GM21423 (cell line): Measurements from ENCODE around the gene PRPF19.

ENCODE experiments used
- ATAC-seq: cut with Tn5 transposase; IDR thresholded peaks from one replicate; pipeline ENCODE4 v1.9.1; 2021; ENCODE audit warnings: mild to moderate bottlenecking, moderate library complexity; ENCODE audit not compliant: unreplicated experiment

PRPF19 gene

DNA sequence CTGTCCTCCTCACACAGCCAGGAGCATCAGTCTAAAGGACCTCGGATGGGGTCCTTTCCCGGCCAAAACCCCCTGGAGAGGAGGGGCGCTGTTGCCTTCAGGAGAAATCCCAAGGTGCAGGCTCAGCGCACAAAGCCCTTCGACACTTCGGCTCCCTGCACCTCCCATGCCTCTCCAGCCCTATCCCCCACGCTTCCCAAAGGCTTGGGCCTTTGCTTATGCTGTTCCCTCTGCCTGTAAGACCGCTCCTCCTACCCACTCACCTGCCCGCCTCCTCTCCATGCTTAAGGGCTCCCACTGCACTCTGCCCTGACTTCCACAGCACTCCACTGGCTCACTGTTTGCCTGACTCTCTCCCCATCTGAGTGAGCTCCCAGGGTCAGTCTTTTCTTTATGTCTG, 32.1 kb upstream of the PRPF19 start:
- no peak for ATAC-seq

DNA sequence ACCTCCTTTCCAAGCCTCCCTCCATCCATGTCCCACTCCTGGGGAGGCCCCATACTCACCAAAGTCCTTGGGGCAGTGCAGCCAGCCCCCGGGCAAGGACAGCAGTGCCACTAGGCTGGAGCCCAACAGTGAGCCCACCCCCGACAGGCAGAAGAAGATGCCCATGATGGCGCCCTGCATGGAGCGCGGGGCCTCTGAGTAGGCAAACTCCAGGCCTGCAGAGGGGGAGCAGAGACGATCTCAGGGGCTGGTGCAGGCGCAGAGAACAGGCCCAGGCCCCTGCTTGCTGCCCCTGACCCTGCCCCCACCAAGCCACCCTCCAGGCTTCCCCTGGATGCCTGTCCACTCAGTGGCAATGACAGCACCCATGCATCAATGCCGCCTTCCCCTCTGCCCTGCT, 31.4 kb upstream of the PRPF19 start:
- ATAC-seq, result no peak

DNA sequence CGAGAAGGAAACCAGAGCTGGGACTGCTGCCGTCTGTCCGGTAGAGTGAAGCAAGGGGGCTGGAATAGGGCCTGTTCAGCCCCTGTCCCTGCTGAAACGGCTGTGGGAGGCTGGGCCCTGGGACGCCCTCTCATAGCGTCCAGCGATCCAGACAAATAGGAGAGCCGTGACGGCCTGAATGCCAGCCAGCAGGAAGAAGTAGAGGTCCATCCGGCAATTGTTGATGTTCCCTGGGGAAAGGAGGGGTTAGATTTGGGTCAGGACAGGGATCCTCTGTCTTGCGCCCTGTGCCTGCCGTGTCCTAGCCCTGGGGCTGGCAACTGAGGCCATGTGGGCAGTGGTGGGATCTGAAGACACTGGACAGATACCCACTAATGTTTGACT, 30.8 kb upstream of the PRPF19 start:
- ATAC-seq, result no peak

DNA sequence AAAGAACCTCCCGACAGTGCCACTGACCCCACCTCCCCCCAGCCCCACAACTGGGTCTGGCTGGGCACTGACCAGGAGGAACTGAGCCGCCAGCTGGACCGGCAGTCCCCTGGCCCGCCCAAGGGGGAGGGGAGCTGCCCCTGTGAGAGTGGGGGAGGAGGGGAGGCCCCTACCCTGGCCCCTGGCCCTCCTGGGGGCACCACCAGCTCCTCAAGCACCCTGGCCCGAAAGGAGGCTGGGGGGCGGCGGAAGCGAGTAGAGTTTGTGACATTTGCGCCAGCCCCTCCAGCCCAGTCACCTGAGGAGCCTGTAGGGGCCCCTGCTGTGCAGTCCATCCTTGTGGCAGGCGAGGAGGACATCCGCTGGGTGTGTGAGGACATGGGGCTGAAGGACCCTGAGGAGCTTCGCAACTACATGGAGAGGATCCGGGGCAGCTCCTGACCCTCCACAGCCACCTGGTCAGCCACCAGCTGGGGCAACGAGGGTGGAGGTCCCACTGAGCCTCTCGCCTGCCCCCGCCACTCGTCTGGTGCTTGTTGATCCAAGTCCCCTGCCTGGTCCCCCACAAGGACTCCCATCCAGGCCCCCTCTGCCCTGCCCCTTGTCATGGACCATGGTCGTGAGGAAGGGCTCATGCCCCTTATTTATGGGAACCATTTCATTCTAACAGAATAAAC, 30.2 kb upstream of the PRPF19 start:
- no peak for ATAC-seq

DNA sequence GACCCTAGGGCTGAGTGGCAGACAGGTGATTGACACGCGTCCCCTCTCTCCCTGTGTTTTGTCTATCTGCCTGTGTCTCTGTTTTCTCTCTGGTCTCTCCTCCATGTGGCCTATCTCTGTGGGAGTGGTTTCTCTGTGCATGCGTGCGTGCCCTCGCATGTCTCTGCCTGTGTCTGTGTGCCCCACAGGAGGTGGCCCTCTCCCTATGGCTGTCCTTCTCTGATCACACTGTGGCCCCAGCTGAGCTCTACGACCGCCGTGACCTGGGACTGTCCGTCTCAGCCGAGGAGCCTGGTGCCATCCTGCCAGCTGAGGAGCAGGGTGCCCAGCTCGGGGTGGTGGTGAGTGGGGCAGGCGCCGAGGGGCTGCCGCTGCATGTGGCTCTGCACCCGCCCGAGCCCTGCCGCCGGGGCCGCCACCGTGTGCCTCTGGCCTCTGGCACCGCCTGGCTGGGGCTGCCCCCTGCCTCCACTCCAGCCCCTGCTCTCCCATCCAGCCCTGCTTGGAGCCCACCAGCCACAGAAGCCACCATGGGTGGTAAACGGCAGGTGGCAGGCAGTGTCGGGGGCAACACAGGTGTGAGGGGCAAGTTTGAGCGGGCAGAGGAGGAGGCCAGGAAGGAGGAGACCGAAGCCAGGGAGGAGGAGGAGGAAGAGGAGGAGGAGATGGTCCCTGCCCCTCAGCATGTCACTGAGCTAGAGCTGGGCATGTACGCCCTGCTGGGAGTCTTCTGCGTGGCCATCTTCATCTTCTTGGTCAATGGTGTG, 29.5 kb upstream of the PRPF19 start:
- ATAC-seq, result no peak

DNA sequence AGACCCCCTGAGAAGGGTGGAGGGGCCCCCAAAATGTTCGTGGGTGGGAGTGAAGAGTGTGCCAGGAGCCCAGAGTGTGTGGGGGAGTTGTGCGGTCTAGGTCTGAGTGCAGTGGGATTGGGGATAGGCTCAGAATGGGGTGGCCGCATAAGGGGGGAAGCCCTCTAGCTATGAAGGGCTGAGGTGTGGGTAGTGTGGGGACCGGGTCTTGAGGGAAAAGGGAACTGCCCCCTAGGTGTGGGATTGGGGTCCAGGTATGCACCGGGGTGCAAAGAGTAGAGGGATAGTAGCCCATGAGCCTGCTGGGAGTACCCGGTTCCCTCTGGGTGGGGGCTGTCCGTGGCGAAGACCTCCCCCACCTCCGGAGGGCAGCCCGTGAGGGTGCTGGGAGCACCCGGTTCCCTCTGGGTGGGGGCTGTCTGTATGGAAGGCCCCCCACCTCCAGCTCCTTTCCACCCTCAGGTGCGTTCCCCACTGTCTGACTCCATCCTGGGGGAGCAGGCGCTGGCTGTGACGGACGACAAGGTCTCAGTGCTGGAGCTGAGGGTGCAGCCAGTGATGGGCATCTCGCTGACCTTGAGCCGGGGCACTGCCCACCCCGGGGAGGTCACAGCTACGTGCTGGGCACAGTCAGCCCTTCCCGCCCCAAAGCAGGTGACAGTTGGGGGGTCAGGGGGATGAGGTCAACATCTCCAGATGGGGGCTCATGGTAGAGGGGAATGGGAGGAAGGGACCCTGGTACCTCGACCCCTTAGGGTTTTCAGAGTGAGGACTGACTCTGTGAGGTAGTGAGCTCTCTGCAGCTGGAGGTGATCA, 28.6 kb upstream of the PRPF19 start:
- ATAC-seq, result no peak

DNA sequence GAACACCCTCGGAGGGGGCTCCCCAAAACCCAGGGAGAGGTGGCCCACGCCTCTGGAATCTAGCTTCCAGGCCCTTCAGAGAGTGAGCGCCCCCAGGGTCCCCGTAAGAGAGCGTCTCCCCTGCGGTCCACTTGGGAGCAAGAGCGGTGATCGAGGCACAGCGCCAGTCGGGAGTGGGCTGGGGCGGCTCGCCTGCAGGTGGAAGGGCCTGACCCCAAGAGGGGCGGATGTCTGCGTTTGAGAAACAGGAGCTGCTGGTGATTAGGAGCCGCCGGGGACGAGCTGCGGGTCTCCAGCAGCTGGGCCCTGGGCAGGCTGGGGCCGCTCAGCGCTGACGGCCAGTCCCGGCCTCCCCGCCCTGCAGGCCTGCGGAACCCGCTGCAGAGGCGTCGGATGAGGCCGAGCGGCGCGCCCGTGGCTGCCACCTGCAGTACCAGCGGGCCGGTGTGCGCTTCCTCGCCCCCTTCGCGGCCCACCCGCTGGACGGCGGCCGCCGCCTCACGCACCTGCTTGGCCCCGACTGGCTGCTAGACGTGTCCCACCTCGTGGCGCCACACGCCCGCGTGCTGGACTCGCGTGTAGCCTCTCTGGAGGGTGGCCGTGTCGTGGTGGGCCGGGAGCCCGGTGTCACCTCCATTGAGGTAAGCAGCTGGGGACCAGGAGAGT, 27.9 kb upstream of the PRPF19 start:
- no peak for ATAC-seq

DNA sequence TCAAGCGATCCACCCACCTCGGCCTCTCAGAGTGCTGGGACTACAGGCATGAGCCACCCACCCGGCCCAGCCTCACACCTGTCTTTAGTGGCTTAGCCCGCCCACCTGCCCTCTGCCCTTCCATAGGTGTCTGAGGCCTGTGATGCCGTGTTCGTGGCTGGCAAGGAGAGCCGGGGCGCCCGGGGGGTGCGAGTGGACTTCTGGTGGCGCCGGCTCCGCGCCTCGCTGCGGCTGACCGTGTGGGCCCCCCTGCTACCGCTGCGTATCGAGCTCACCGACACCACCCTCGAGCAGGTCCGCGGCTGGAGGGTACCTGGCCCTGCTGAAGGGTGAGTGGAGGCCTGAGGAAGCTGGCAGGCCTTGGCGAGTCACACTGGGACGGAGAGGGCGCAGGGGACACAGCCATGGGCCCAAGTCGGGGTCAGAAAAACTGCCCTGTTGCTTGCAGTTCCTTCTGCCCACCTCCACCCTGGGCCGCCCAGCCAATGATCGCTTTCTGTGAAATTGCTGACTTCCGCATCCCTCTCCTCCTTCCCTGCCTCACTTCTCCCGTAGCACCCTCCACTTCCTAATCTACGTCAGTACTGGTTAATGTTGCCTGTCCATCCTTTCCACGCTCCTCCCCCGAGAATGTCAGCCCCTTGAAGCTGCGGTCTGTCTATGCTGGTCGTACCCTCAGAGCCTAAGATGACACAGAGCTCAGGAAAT, 27.2 kb upstream of the PRPF19 start:
- no peak for ATAC-seq

DNA sequence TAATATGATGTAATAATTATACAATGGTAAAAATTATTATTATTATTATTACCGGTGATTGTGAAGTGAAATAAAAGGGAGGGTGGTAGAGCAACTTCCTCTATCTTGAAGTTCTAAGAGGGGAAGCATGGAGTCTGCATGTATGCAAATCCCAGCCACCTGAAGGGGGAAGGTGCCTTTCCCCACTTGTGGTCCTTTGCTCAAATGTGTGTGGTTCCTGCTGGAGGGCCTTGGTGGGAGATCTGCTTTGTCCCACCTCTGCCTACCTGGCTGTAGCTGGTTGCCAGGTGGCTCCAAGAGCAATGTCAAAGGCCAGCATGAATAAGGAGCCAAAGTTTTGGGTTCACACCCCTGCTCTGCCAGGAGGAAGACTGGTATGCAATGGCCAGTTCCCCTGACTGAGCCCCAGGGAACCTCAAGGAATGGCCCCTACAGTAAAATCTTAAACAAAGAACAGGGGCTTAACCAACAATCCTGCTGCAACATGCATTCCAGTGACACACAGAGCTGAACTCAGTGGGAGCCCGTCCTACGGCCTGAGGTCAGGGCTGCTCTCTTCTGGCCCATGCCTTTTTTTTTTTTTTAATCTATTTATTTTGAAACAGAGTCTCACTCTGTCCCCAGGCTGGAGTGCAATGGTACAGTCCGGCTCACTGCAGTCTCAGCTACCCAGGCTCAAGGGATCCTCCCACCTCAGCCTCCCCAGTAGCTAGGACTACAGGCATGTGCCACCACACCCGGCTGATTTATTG, 26.4 kb upstream of the PRPF19 start:
- ATAC-seq, result no peak

DNA sequence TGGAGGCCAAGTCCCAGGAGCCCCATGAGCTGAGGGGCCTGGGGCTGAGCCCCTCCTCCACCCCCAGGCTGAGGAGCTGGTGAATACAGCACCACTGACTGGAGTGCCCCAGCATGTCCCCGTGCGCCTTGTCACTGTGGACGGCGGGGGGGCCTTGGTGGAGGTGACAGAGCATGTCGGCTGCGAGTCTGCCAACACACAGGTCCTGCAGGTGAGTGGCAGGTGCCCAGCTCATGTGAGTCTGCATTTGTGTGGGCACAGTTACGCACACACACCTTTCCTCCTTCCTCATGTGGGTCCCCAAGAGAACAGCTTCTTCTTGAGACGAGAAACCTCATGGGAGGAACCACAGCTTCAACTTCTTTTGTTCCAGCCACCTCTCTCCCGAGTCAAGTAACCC, 25.5 kb upstream of the PRPF19 start:
- ATAC-seq, result no peak

DNA sequence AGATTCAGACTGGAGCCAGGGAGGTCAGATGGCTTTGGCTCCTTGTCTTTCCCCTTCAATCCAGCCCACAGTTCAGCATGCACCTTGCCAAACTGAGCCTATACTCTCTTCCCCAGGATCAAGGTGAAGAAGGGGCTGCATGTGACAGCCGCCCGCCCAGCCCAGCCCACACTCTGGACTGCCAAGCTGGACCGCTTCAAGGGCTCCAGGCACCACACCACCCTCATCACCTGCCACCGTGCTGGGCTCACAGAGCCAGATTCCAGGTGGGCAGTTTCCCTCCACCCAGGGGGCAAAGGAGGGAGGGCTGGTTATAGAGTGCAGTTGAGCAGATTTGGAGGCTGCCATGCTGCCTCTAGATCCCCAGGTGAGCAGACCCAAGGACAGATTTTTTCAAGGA, 24.0 kb upstream of the PRPF19 start:
- no peak for ATAC-seq

DNA sequence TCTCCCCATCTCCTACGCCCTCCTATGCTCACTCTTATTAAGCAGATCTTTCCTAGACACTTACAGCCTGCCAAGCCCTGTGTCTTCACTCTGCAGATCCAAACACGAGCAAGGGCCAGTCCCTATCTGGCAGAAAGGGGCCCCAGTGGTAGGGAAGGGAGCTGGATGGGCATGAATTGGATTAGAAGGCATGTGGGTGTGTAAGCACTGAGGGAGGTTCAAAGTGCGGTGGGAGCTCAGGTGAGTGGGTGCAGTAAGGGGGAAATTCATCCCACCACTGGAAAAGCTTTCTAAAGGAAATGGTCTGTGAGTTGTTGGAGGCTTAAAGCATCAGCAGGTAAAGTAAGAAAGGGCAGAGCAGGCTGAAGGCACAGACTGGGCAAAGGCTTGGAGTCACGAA, 23.4 kb upstream of the PRPF19 start:
- ATAC-seq, result no peak

DNA sequence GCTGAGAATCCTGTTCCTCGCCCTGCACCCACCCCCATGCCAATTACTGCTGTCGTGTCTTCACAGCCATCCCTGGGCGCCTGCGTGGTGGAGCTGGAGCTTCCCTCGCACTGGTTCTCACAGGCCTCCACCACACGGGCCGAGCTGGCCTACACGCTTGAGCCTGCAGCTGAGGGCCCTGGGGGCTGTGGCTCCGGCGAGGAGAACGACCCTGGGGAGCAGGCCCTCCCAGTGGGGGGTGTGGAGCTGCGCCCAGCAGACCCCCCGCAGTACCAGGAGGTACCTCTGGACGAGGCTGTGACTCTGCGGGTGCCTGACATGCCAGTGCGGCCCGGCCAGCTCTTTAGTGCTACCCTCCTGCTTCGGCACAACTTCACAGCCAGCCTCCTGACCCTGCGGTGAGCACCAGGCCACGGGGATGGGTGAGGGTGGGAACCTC, 22.2 kb upstream of the PRPF19 start:
- no peak for ATAC-seq

DNA sequence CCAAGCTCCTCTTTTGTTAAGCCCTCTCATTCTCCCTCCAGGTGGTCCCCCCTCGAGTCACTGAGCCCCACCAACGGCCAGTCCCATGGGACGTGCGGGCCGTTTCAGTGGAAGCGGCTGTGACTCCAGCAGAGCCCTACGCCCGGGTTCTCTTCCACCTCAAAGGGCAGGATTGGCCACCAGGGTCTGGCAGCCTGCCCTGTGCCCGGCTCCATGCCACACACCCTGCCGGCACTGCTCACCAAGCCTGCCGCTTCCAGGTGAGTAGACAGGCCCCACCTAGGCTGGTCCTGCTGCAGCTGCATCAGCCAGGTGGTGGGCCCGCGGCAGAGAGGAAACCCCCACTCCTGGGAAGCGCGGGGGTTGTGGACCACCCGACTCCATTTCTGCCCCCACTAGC, 21.2 kb upstream of the PRPF19 start:
- ATAC-seq, result no peak

DNA sequence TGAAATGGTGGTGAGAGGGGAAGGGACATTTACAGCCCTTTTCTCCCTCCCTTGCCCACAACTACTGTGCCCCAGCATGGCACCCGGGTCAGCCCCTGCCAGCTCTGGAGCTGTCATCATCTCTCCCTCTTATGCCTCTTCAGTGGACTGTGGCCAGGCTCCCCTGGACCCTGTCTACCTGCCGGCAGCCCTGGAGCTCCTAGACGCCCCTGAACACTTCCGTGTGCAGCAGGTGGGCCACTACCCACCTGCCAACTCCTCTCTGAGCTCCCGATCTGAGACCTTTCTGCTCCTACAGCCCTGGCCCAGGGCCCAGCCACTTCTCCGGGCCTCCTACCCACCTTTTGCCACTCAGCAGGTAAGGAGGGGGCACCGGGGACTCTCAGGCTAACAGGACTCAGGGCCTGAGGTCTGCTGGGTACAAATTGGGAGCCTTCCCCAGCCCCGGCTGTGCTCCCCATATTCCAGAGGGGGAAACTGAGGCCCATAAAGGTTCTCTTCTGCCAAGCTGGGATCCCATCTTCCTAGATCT, 20.7 kb upstream of the PRPF19 start:
- ATAC-seq, result no peak

DNA sequence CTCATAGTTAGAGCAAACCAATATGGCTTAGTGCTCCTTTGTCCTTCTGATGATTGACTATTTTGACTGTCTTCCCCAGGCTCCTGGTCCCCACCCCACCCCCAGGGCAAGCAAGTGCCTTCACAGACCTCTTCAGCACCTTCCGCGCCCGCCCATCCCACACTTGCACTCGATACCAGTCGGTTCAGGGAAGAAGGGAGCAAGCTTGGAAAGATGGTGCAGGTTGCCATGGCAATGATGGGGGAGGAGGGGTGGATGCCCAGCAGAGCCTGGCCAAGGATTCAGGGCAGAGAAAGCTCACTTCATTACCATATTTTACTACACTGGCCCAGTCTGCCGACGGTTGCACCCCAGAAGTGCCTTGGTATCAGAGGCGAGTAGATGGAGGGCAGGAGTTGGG, 20.1 kb upstream of the PRPF19 start:
- no peak for ATAC-seq

DNA sequence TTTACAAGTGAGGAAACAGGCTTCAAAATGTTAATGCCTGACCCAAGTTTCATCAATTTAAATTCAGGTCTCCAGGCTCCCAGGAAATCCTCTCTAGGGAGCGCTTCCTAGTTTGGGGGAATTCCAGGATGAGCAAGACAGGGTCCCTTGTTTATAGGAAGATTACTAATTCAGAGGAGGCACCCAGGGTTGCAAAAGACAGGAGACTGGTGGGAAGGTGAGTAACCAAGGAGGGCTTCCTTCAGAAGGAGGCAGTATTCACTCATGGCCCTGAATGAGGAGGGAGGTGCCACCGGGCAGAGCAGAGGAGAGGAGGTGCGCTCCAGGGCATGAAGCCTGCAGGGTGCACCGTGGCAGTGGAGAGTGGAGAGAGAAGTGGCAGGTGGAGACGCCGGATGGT, 19.5 kb upstream of the PRPF19 start:
- ATAC-seq, result no peak

DNA sequence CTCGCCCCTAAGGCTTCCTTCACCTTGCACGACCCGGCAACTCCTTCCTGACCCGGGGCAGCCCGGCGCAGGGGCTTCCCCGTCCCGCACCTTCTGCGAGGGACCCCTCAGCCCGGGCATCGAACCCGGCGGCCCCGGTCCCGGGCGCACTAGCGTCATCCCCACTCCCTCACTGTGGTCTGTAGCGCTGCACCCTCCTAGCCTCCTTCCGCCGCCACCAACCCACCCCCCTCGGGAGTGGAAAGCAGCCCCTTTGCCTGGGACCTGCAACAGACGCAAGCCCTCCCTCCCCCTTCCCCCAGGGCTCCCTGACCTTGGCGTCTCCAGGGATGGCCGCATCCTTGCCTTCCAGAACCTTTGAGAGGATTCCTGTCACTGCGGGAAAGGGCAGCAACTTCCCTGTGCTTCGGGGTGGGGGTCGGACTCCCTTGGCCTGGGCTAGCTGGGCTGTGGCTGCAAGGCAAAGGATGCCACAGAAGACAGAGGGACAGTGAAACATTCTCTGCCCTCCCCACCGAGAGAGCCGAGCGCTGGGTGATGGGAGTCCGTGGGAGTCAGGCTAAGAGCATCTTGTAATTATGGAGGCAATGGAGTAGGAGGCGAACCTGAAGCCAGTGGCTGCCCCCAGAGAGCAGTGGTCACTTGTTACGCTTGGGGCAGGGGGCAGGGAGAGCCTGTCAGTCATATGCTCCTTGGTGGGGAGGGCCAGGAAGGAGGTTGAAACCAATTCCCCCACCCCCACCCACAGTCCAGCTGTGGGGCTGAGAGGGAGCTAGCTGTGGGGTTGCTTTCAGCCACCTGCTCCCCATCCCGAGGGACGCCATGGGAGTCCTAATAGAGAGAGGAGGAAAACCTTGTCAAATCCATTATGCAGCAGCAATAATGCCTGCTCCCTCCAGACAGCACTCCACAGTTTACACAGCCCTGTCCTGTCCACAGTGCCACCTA, 18.8 kb upstream of the PRPF19 start:
- ATAC-seq, result no peak
